Thoracic aorta (tissue), 2 donors: Measurements from ENCODE around the gene RPS26. TPM values are rescaled to one million over a fixed set of nuclear protein-coding genes. Genes with fewer than 3 reads are reported as not detected.
A peak's percentile ranks its signal among the peaks of the same experiment; 100 is the strongest.

ENCODE experiments used
- ATAC-seq: fragments of 150-250 bp; one replicate; pipeline ENCODE4 v1.8.0; 2017; ENCODE audit warnings: low read depth; ENCODE audit not compliant: insufficient number of reproducible peaks, low FRiP score
- DNase-seq: peaks from one replicate; pipeline ENCODE4 v3.0.0-alpha.2; 2020; ENCODE audit warnings: low spot score
- H3K27ac ChIP-seq, 2 donors: fragments of 200-600 bp; sonication (generic); 1 replicate in 1 of 2; 2 replicates in 1 of 2; pipeline ENCODE4 v1.5.1; 2016; ENCODE audit warnings: mild to moderate bottlenecking in 2 of 2, moderate library complexity in 2 of 2
- H3K27me3 ChIP-seq: fragments of 200-600 bp; sonication (generic); replicated peaks from 2 replicates; pipeline ENCODE4 v1.6.0; 2016; ENCODE audit warnings: mild to moderate bottlenecking; ENCODE audit not compliant: insufficient read depth
- H3K36me3 ChIP-seq: fragments of 200-600 bp; sonication (generic); one replicate; pipeline ENCODE4 v1.5.1; 2016
- H3K4me1 ChIP-seq, 2 donors: fragments of 200-600 bp; sonication (generic); 1 replicate in 1 of 2; 2 replicates in 1 of 2; pipeline versions ENCODE4 v1.5.1 to v1.6.0; 2016; ENCODE audit warnings: low read depth in 2 of 2, mild to moderate bottlenecking in 1 of 2; ENCODE audit not compliant: control insufficient read depth in 1 of 2
- H3K4me3 ChIP-seq: fragments of 200-600 bp; sonication (generic); 2 replicates; pipeline ENCODE4 v1.5.1; 2016; ENCODE audit warnings: mild to moderate bottlenecking
- H3K9me3 ChIP-seq: fragments of 200-600 bp; sonication (generic); 2 replicates; pipeline ENCODE4 v1.5.1; 2016
- CTCF ChIP-seq: fragments of 200-600 bp; sonication (generic); IDR thresholded peaks from one replicate; pipeline ENCODE4 v1.5.1; 2019; ENCODE audit warnings: antibody characterized with exemption
- total RNA-seq, 2 donors: library from RNA; depleted of rRNA; stranded (reverse); fragments of >200 nt; gene quantifications; one replicate each; pipeline versions ENCODE4 v1.1.0 to v1.2.3, GENCODE V29; 2016

Gene RPS26
- total RNA-seq, 2 donors from 2014 or later: 103 to 1,114 TPM

DNA sequence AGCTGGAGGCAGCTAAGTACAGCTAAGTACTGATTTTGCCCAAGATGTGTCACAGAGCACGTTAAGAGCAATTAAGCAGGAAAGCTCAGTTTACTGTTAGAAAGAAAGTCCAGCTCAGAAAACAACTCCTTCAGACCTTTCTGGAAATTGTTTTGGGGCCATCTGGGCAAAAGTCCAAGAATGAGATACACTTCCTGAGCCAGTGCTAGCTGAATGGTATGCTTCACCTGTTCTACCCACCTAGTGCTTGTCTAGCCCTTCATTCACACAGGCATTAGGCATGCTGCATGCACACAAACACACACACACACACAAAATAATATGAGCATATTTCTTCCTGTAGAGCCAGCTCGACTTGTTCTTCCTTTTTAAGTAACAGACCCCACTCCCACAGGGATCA lies 27.5 kb upstream of the RPS26 start:
- Histone ChIP-seq H3K27ac (no peak overlapping the region), H3K4me3 (no peak overlapping the region), H3K9me3 (no peaks in the 10 kb centered on the region), H3K36me3 (peaks cover 8% of the 10 kb centered on the region), H3K27me3 (no peaks in the 10 kb centered on the region), H3K4me1 (no peaks in the 10 kb centered on the region)
- TF ChIP-seq CTCF: no peak
- DNase-seq: no peak
- ATAC-seq: no peak

GRCh38 chr12:56017181-56017580 lies 24.5 kb upstream of the RPS26 start:
- Histone ChIP-seq H3K4me1 (peaks cover 11 to 21% of the 10 kb centered on the region in 2 donors), H3K4me3 (no peak overlapping the region), H3K36me3 (peaks cover 9% of the 10 kb centered on the region), H3K27me3 (no peaks in the 10 kb centered on the region), H3K27ac (no peak overlapping the region), H3K9me3 (no peaks in the 10 kb centered on the region)
- DNase-seq (no peak), ATAC-seq (no peak)
- TF ChIP-seq CTCF: no peak

GRCh38 chr12:56018356-56018755 lies 23.4 kb upstream of the RPS26 start:
- Histone ChIP-seq H3K4me1 (peaks cover 12 to 23% of the 10 kb centered on the region in 2 donors), H3K27ac (no peak overlapping the region), H3K27me3 (no peaks in the 10 kb centered on the region), H3K9me3 (no peaks in the 10 kb centered on the region), H3K4me3 (no peak overlapping the region), H3K36me3 (peaks cover 9% of the 10 kb centered on the region)
- no peak for TF ChIP-seq CTCF
- DNase-seq: no peak
- no peak for ATAC-seq

GRCh38 chr12:56020423-56021184 lies 21.1 kb upstream of the RPS26 start, which contains the start of gene IKZF4:
Gene IKZF4 (plus strand): TSS chr12:56021043. CDS start chr12:56021494, 451 bp downstream.
- no peaks in the 10 kb centered on the region for H3K9me3 ChIP-seq
- peak within 1 kb of the TSS; percentile 43 to 63 for H3K27ac ChIP-seq
- no peak for DNase-seq
- TF ChIP-seq CTCF: no peak
- peaks cover 12 to 23% of the 10 kb centered on the region in 2 donors for H3K4me1 ChIP-seq
- no peak for ATAC-seq
- H3K36me3 ChIP-seq: peaks cover 9% of the 10 kb centered on the region
- peak within 1 kb of the TSS; percentile 66 for H3K4me3 ChIP-seq
- H3K27me3 ChIP-seq: no peaks in the 10 kb centered on the region

DNA sequence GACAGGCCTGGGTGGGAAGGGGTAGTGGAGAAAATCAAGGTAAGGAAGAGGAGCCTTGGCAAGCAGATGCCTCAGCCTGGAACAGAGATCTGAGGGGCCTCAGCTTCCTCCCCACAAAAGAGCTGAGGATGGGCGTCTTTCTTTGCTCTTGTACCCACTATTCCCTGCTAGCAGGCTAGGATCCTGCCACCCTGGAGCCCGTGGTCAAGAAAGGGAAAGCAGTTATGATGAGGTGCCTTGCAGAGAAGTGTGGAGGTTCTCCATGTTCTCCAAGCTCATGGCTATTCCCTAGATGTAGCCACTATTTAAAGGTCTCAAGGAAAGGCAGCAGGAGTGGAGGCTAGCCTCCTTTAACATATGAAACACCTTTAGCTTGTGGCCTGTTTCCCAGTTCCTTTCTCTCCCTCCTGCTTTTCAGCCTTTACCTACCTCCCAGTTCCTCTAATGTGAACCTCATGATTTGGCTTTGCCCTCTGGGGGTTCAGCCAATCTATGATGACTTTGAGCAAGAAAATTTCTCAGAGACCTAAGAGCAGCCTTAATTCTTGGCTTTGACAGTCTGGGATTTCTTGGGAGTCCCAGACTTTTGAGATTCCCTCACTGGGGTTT lies 19.7 kb upstream of the RPS26 start:
- Histone ChIP-seq H3K4me1 (peaks cover 12 to 23% of the 10 kb centered on the region in 2 donors), H3K36me3 (peaks cover 12% of the 10 kb centered on the region), H3K27me3 (no peaks in the 10 kb centered on the region), H3K9me3 (no peaks in the 10 kb centered on the region), H3K4me3 (peak overlapping the region; percentile 66), H3K27ac (peak overlapping the region; percentile 34 to 43)
- DNase-seq (no peak), ATAC-seq (no peak)
- no peak for TF ChIP-seq CTCF
